H9 (cell line): ENCODE measurements around the gene MB21D2. TPM values are rescaled to one million over a fixed set of nuclear protein-coding genes. Genes with fewer than 3 reads are reported as not detected.

ENCODE experiments used
- DNase-seq: peaks from one replicate; pipeline ENCODE4 v3.0.0-alpha.2; 2017
- H2AFZ ChIP-seq: one replicate; pipeline ENCODE4 v1.6.1; 2013; ENCODE audit warnings: mild to moderate bottlenecking, low read length, control low read depth, moderate library complexity
- H2AK5ac ChIP-seq: 2 replicates; pipeline ENCODE4 v1.6.1; 2013; ENCODE audit warnings: low read length, control low read depth, mixed read lengths; ENCODE audit not compliant: insufficient read length
- H2BK120ac ChIP-seq: one replicate; pipeline ENCODE4 v1.6.1; 2013; ENCODE audit warnings: low read depth, mild to moderate bottlenecking, low read length, control low read depth, inconsistent platforms; ENCODE audit not compliant: poor library complexity, severe bottlenecking
- H2BK12ac ChIP-seq: 2 replicates; pipeline ENCODE4 v1.6.1; 2013; ENCODE audit warnings: low read length, control low read depth, mixed read lengths, low read depth; ENCODE audit not compliant: insufficient read length
- H2BK15ac ChIP-seq: 2 replicates; pipeline ENCODE4 v1.6.1; 2013; ENCODE audit warnings: low read depth, low read length, control low read depth
- H2BK20ac ChIP-seq: one replicate; pipeline ENCODE4 v1.6.1; 2013; ENCODE audit warnings: low read depth, mild to moderate bottlenecking, low read length, control low read depth, inconsistent platforms; ENCODE audit not compliant: poor library complexity, severe bottlenecking
- H2BK5ac ChIP-seq: 2 replicates; pipeline ENCODE4 v1.6.1; 2013; ENCODE audit warnings: low read length, control low read depth, mixed read lengths; ENCODE audit not compliant: insufficient read length
- H3K14ac ChIP-seq: 2 replicates; pipeline ENCODE4 v1.6.1; 2013; ENCODE audit warnings: low read length, control low read depth; ENCODE audit not compliant: insufficient read depth
- H3K18ac ChIP-seq: 2 replicates; pipeline ENCODE4 v1.6.1; 2013; ENCODE audit warnings: low read depth, mild to moderate bottlenecking, mixed read lengths, low read length, control low read depth; ENCODE audit not compliant: insufficient read length
- H3K23ac ChIP-seq: 2 replicates; pipeline ENCODE4 v1.6.1; 2013; ENCODE audit warnings: low read length, control low read depth, mixed read lengths, low read depth; ENCODE audit not compliant: insufficient read length
- H3K23me2 ChIP-seq: 2 replicates; pipeline ENCODE4 v1.6.1; 2013; ENCODE audit warnings: low read depth, mild to moderate bottlenecking, mixed read lengths, low read length, control low read depth; ENCODE audit not compliant: insufficient read length, poor library complexity, severe bottlenecking
- H3K27ac ChIP-seq: 2 replicates; pipeline ENCODE4 v1.5.1; 2013; ENCODE audit warnings: low read length, control low read depth, mixed read lengths, low read depth; ENCODE audit not compliant: insufficient read length
- H3K27me3 ChIP-seq: 2 replicates; pipeline ENCODE4 v1.6.1; 2013; ENCODE audit warnings: low read length, control low read depth, inconsistent platforms; ENCODE audit not compliant: insufficient read depth
- H3K4ac ChIP-seq: 2 replicates; pipeline ENCODE4 v1.6.1; 2013; ENCODE audit warnings: low read depth, mild to moderate bottlenecking, control low read depth, inconsistent platforms, low read length, moderate library complexity
- H3K4me1 ChIP-seq: 2 replicates; pipeline ENCODE4 v1.6.1; 2013; ENCODE audit warnings: low read length, control low read depth, inconsistent platforms; ENCODE audit not compliant: insufficient read depth
- H3K4me2 ChIP-seq: 2 replicates; pipeline ENCODE4 v1.6.1; 2013; ENCODE audit warnings: low read length, control low read depth, mixed read lengths; ENCODE audit not compliant: insufficient read length, insufficient read depth
- H3K56ac ChIP-seq: 2 replicates; pipeline ENCODE4 v1.6.1; 2013; ENCODE audit warnings: low read depth, mild to moderate bottlenecking, mixed read lengths, low read length, control low read depth; ENCODE audit not compliant: insufficient read length
- H3K79me1 ChIP-seq: 2 replicates; pipeline ENCODE4 v1.6.1; 2013; ENCODE audit warnings: low read depth, mild to moderate bottlenecking, moderate library complexity, low read length, control low read depth, inconsistent platforms; ENCODE audit not compliant: insufficient read depth, poor library complexity, severe bottlenecking
- H3K79me2 ChIP-seq: 2 replicates; pipeline ENCODE4 v1.6.1; 2013; ENCODE audit warnings: low read length, control low read depth, inconsistent platforms; ENCODE audit not compliant: insufficient read depth
- H3K9ac ChIP-seq: 2 replicates; pipeline ENCODE4 v1.6.1; 2013; ENCODE audit warnings: low read length, control low read depth, mixed read lengths; ENCODE audit not compliant: insufficient read length; ENCODE audit errors: extremely low read depth
- H3K9me3 ChIP-seq: one replicate; pipeline ENCODE4 v1.6.1; 2013; ENCODE audit warnings: low read depth, low read length, inconsistent platforms; ENCODE audit not compliant: control insufficient read depth
- H3T11ph ChIP-seq: one replicate; pipeline ENCODE4 v1.6.1; 2013; ENCODE audit warnings: mild to moderate bottlenecking, low read length, control low read depth, inconsistent platforms
- H4K20me1 ChIP-seq: one replicate; pipeline ENCODE4 v1.6.1; 2013; ENCODE audit not compliant: control insufficient read depth, insufficient read length, insufficient read depth
- H4K5ac ChIP-seq: 2 replicates; pipeline ENCODE4 v1.6.1; 2013; ENCODE audit warnings: low read depth, mild to moderate bottlenecking, mixed read lengths, low read length, control low read depth; ENCODE audit not compliant: insufficient read length
- H4K8ac ChIP-seq: replicated peaks from 2 replicates; pipeline ENCODE4 v1.6.1; 2013; ENCODE audit warnings: low read length, control low read depth, mixed read lengths, low read depth; ENCODE audit not compliant: insufficient read length
- H4K91ac ChIP-seq: 2 replicates; pipeline ENCODE4 v1.6.1; 2013; ENCODE audit warnings: low read depth, mild to moderate bottlenecking, moderate library complexity, mixed read lengths, low read length, control low read depth; ENCODE audit not compliant: insufficient read length
- H3K27ac Mint-ChIP-seq, 3 experiments: 2 replicates in 2 of 3; 3 replicates in 1 of 3; pipeline ENCODE4 v1.8.0; 2020 to 2021; ENCODE audit warnings: mixed read lengths in 3 of 3, mild to moderate bottlenecking in 1 of 3, moderate library complexity in 1 of 3
- H3K27me3 Mint-ChIP-seq: 2 replicates; pipeline ENCODE4 v1.8.0; 2021; ENCODE audit warnings: low read depth, mild to moderate bottlenecking, moderate library complexity, mixed read lengths
- H3K36me3 Mint-ChIP-seq, 3 experiments: 2 replicates in 2 of 3; 3 replicates in 1 of 3; pipeline ENCODE4 v1.8.0; 2020 to 2021; ENCODE audit warnings: low read depth in 3 of 3, mixed read lengths in 3 of 3; ENCODE audit not compliant: insufficient read depth in 1 of 3
- H3K4me1 Mint-ChIP-seq, 2 experiments: 2 replicates each; pipeline ENCODE4 v1.8.0; 2020; ENCODE audit warnings: mixed read lengths in 2 of 2
- H3K4me3 Mint-ChIP-seq, 2 experiments: 2 replicates in 1 of 2; 3 replicates in 1 of 2; pipeline ENCODE4 v1.8.0; 2020 to 2021; ENCODE audit warnings: mild to moderate bottlenecking in 2 of 2, mixed read lengths in 2 of 2, moderate library complexity in 1 of 2
- H3K9me3 Mint-ChIP-seq, 2 experiments: 2 replicates in 1 of 2; 3 replicates in 1 of 2; pipeline ENCODE4 v1.8.0; 2020; ENCODE audit warnings: mild to moderate bottlenecking in 2 of 2, mixed read lengths in 2 of 2, moderate library complexity in 1 of 2
- whole genome bisulfite sequencing: extraction: QIAGEN DNeasy Blood & Tissue Kit; methylation state at CpG from one replicate; pipeline ENCODE4 v1.1.7; 2013; ENCODE audit warnings: missing lambda C conversion rate, low lambda C conversion rate, mixed read lengths; ENCODE audit not compliant: insufficient read length; ENCODE audit errors: extremely low coverage; 5-methylcytosine and 5-hydroxymethylcytosine counted together
- total RNA-seq: library from RNA; stranded (reverse); gene quantifications from 2 replicates; pipeline ENCODE4 v1.2.1, GENCODE V29; 2021
- TF ChIP-seq, protein P1 (sequence below): fragments of 200-600 bp; sonication (generic); conservative IDR thresholded peaks from 3 replicates; pipeline ENCODE4 v1.8.0; 2021; ENCODE audit warnings: antibody characterized with exemption, mild to moderate bottlenecking

The MB21D2 gene
- total RNA-seq, 1 experiment from 2014 or later: 19.1 TPM

GRCh38 chr3:192812743-192813383 lies 104.8 kb downstream of the MB21D2 start:
- Histone ChIP-seq H2BK20ac (no peak overlapping the region), H4K5ac (no peak overlapping the region), H3K4me2 (no peak overlapping the region), H3K27ac (no peak overlapping the region), H4K20me1 (no peaks in the 10 kb centered on the region), H3K18ac (no peak overlapping the region), H4K8ac (no peak overlapping the region), H2BK120ac (no peak overlapping the region), H3K9ac (no peak overlapping the region), H2AK5ac (no peak overlapping the region), H3K4ac (no peak overlapping the region), H2BK5ac (no peak overlapping the region), H3K27me3 (no peaks in the 10 kb centered on the region), H3K56ac (no peak overlapping the region), H3K23me2 (no peaks in the 10 kb centered on the region), H2BK12ac (no peak overlapping the region), H3K79me2 (peaks cover 15% of the 10 kb centered on the region; the same call in 1 of the 2 replicates), H3K79me1 (peaks cover 10% of the 10 kb centered on the region), H3K23ac (no peak overlapping the region), H3K9me3 (no peaks in the 10 kb centered on the region), H4K91ac (no peak overlapping the region), H3K4me1 (peaks cover 1% of the 10 kb centered on the region; the same call in 1 of the 2 replicates), H3K14ac (no peak overlapping the region), H3T11ph (no peak overlapping the region), H2BK15ac (no peak overlapping the region), H2AFZ (no peak overlapping the region)
- no peak overlapping the region for H3K4me3 Mint-ChIP-seq
- H3K4me1 Mint-ChIP-seq: peaks cover 12 to 20% of the 10 kb centered on the region in 2 experiments
- H3K27me3 Mint-ChIP-seq: no peaks in the 10 kb centered on the region
- no peaks in the 10 kb centered on the region for H3K36me3 Mint-ChIP-seq
- no peak for DNase-seq
- no peaks in the 10 kb centered on the region for H3K9me3 Mint-ChIP-seq
- no peak overlapping the region for H3K27ac Mint-ChIP-seq
- WGBS: no CpG with 5 or more reads among the region's 4 CpGs
- TF ChIP-seq, protein P1, sequence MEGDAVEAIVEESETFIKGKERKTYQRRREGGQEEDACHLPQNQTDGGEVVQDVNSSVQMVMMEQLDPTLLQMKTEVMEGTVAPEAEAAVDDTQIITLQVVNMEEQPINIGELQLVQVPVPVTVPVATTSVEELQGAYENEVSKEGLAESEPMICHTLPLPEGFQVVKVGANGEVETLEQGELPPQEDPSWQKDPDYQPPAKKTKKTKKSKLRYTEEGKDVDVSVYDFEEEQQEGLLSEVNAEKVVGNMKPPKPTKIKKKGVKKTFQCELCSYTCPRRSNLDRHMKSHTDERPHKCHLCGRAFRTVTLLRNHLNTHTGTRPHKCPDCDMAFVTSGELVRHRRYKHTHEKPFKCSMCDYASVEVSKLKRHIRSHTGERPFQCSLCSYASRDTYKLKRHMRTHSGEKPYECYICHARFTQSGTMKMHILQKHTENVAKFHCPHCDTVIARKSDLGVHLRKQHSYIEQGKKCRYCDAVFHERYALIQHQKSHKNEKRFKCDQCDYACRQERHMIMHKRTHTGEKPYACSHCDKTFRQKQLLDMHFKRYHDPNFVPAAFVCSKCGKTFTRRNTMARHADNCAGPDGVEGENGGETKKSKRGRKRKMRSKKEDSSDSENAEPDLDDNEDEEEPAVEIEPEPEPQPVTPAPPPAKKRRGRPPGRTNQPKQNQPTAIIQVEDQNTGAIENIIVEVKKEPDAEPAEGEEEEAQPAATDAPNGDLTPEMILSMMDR: peak; percentile 74
